Measurements from ENCODE around the gene TUB.

TUB gene

GRCh38 chr11:8038811-8039529 lies 42.0 kb upstream of the TUB start:
- no peak for DNase-seq (ENCODE audit: low spot score)
- TF ChIP-seq, protein P1, sequence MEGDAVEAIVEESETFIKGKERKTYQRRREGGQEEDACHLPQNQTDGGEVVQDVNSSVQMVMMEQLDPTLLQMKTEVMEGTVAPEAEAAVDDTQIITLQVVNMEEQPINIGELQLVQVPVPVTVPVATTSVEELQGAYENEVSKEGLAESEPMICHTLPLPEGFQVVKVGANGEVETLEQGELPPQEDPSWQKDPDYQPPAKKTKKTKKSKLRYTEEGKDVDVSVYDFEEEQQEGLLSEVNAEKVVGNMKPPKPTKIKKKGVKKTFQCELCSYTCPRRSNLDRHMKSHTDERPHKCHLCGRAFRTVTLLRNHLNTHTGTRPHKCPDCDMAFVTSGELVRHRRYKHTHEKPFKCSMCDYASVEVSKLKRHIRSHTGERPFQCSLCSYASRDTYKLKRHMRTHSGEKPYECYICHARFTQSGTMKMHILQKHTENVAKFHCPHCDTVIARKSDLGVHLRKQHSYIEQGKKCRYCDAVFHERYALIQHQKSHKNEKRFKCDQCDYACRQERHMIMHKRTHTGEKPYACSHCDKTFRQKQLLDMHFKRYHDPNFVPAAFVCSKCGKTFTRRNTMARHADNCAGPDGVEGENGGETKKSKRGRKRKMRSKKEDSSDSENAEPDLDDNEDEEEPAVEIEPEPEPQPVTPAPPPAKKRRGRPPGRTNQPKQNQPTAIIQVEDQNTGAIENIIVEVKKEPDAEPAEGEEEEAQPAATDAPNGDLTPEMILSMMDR (IDR thresholded peaks at IDR 0.05; ENCODE audit: extremely low read depth, missing control alignments): no peak

GRCh38 chr11:8039530-8040260 lies 41.3 kb upstream of the TUB start:
- DNase-seq (ENCODE audit: low spot score): no peak
- TF ChIP-seq, protein P1 (IDR thresholded peaks at IDR 0.05; ENCODE audit: extremely low read depth, missing control alignments): no peak

GRCh38 chr11:8040261-8040920 lies 40.6 kb upstream of the TUB start:
- no peak for DNase-seq (ENCODE audit: low spot score)
- TF ChIP-seq, protein P1 (IDR thresholded peaks at IDR 0.05; ENCODE audit: extremely low read depth, missing control alignments): no peak

DNA sequence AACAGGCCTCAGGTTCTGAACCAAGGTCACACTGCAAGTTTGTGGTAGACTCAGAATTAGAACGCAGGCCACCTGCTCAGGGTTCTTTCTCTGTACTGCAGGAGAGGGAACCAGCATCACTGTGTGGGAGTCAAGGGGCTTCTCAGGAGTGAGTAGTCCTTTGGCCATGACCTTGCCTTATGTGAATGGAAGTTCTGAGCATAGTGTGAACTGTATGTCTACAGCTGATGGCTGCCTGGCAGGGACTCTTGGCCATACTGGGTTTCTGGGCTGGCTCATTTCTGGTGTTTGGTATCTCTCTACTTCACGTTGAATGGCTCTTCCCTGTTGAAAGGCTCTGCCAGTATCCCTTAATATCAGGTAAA lies 40.1 kb upstream of the TUB start:
- TF ChIP-seq, protein P1 (IDR thresholded peaks at IDR 0.05; ENCODE audit: extremely low read depth, missing control alignments): no peak
- DNase-seq (ENCODE audit: low spot score): no peak

- TF ChIP-seq, protein P1 (IDR thresholded peaks at IDR 0.05; ENCODE audit: extremely low read depth, missing control alignments): no peak
Observed at GRCh38 chr11:8041576-8041975, 39.4 kb upstream of the TUB start.

GRCh38 chr11:8043756-8044155 lies 37.3 kb upstream of the TUB start:
- DNase-seq (ENCODE audit: low spot score): no peak
- TF ChIP-seq, protein P1 (IDR thresholded peaks at IDR 0.05; ENCODE audit: extremely low read depth, missing control alignments): no peak

More at GRCh38 chr11:8041576-8041975, 39.4 kb upstream of the TUB start:
- no peak for DNase-seq (ENCODE audit: low spot score)

DNA sequence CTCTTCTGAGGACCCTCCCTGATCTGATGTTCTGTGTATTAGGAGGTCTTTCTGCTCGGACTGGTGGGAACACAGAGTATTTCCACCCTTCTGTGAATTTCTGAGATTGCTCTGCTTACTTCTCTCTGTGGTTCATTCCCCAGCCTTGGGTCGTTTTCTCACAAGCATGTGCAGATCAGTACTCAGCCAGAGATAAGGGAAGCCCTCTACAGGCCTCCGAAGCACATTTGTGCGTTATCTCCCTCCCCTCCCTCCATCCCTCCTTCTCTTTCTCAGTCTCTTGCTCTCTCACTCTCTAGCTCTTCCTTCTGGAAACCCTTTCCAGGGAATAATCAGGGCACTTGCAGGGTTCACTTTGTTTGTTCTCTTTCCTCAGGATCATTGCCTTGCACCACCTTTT lies 35.2 kb upstream of the TUB start:
- TF ChIP-seq, protein P1 (IDR thresholded peaks at IDR 0.05; ENCODE audit: extremely low read depth, missing control alignments): no peak
- DNase-seq (ENCODE audit: low spot score): no peak
